ENCODE data around the gene ATP5PD. TPM values are rescaled to one million over a fixed set of nuclear protein-coding genes. Genes with fewer than 3 reads are reported as not detected.

Gene ATP5PD
- total and polyA plus RNA-seq, 2 of the 13 experiments (the other 11 are each of a cell fraction or from before 2014, with no cell fraction given) = 158 to 428 TPM

- peak; percentile 94 for TF ChIP-seq ZNF800 (CRISPR knock-in tag; IDR thresholded peaks at IDR 0.05)
- peak; percentile 98 for TF ChIP-seq ZNF556 (CRISPR knock-in tag; IDR thresholded peaks at IDR 0.05; ENCODE audit: borderline replicate concordance)
- TF ChIP-seq TCF7 (IDR thresholded peaks at IDR 0.05; ENCODE audit: low read depth) = no peak
- no peak for TF ChIP-seq ZSCAN12 (CRISPR knock-in tag; IDR thresholded peaks at IDR 0.05)
- peak; percentile 84 for TF ChIP-seq MED1 (CRISPR knock-in tag; IDR thresholded peaks at IDR 0.05)
- TF ChIP-seq ZNF335 (CRISPR knock-in tag; IDR thresholded peaks at IDR 0.05) = peak; percentile 80
- TF ChIP-seq PPARG (CRISPR knock-in tag; conservative IDR thresholded peaks at IDR 0.05) = peak; percentile 93
- peak; percentile 44; the same call in 1 of the 2 replicates for TF ChIP-seq HNF1B (CRISPR knock-in tag; IDR thresholded peaks at IDR 0.05)
- peak; percentile 52; the same call in 1 of the 2 replicates for TF ChIP-seq ZNF333 (CRISPR knock-in tag; IDR thresholded peaks at IDR 0.05; ENCODE audit: borderline replicate concordance)
- TF ChIP-seq MTA3 (CRISPR knock-in tag; IDR thresholded peaks at IDR 0.05) = no peak
- TF ChIP-seq MED8 (CRISPR knock-in tag; IDR thresholded peaks at IDR 0.05; ENCODE audit: insufficient replicate concordance) = no peak
- TF ChIP-seq TSC22D2 (CRISPR knock-in tag; IDR thresholded peaks at IDR 0.05; ENCODE audit: borderline replicate concordance) = 0 out of 2 replicates have a peak, but pooled peaks have one; percentile 90
- TF ChIP-seq ZNF883 (CRISPR knock-in tag; IDR thresholded peaks at IDR 0.05; ENCODE audit: not compliant biosample characterization) = no peak
- peak; percentile 79 for TF ChIP-seq NRL (CRISPR knock-in tag; IDR thresholded peaks at IDR 0.05; ENCODE audit: borderline replicate concordance)
- TF ChIP-seq, protein P1, sequence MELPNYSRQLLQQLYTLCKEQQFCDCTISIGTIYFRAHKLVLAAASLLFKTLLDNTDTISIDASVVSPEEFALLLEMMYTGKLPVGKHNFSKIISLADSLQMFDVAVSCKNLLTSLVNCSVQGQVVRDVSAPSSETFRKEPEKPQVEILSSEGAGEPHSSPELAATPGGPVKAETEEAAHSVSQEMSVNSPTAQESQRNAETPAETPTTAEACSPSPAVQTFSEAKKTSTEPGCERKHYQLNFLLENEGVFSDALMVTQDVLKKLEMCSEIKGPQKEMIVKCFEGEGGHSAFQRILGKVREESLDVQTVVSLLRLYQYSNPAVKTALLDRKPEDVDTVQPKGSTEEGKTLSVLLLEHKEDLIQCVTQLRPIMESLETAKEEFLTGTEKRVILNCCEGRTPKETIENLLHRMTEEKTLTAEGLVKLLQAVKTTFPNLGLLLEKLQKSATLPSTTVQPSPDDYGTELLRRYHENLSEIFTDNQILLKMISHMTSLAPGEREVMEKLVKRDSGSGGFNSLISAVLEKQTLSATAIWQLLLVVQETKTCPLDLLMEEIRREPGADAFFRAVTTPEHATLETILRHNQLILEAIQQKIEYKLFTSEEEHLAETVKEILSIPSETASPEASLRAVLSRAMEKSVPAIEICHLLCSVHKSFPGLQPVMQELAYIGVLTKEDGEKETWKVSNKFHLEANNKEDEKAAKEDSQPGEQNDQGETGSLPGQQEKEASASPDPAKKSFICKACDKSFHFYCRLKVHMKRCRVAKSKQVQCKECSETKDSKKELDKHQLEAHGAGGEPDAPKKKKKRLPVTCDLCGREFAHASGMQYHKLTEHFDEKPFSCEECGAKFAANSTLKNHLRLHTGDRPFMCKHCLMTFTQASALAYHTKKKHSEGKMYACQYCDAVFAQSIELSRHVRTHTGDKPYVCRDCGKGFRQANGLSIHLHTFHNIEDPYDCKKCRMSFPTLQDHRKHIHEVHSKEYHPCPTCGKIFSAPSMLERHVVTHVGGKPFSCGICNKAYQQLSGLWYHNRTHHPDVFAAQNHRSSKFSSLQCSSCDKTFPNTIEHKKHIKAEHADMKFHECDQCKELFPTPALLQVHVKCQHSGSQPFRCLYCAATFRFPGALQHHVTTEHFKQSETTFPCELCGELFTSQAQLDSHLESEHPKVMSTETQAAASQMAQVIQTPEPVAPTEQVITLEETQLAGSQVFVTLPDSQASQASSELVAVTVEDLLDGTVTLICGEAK (IDR thresholded peaks at IDR 0.05) = no peak; the same call in 1 of the 2 replicates
- TF ChIP-seq, protein P1 (CRISPR knock-in tag; IDR thresholded peaks at IDR 0.05) = peak; percentile 47; the same call in 1 of the 2 replicates
Observed at GRCh38 chr17:75033346-75034235, 13.2 kb downstream of the ATP5PD start (continued).
